ENCODE data around the gene MPC1. TPM values are rescaled to one million over a fixed set of nuclear protein-coding genes. Genes with fewer than 3 reads are reported as not detected.
"Not testable (repeated sequence)": the region's sequence is repeated elsewhere in the genome, so short reads cannot be mapped to it uniquely, and the experiment has no call there.

The MPC1 gene
- total and polyA plus RNA-seq, 11 donors, result 213 to 796 (median 542) TPM

- H3K36me3 ChIP-seq, result no peaks in the 10 kb centered on the region
- peaks cover 0 to 8% (median 0%) of the 10 kb centered on the region in 9 donors for H3K27me3 ChIP-seq
- intact Hi-C loops (cut with DNase I), result no loop called here
- 34 to 55% (median 40%) methylated on average over 3 of the region's 3 CpGs for WGBS, 4 donors
- no peak overlapping the region for H3K4me3 ChIP-seq
- no peak for DNase-seq
- TF ChIP-seq POLR2A (IDR thresholded peaks at IDR 0.05), result no peak
- no peak for TF ChIP-seq CTCF (IDR thresholded peaks at IDR 0.05)
- H3K9me3 ChIP-seq, result no peaks in the 10 kb centered on the region
- no peak for ATAC-seq
- H3K27ac ChIP-seq, result no peak overlapping the region
- H3K4me1 ChIP-seq, result peaks cover 0 to 3% (median 2%) of the 10 kb centered on the region in 12 donors
These were observed 6.4 kb upstream of the MPC1 start for GRCh38 chr6:166389119-166389518.

- Histone ChIP-seq H3K9me3 (no peaks in the 10 kb centered on the region), H3K4me1 (peaks cover 0 to 10% (median 5%) of the 10 kb centered on the region in 12 donors), H3K27me3 (peaks cover 0 to 6% (median 0%) of the 10 kb centered on the region in 9 donors), H3K4me3 (no peak overlapping the region), H3K36me3 (no peaks in the 10 kb centered on the region), H3K27ac (no peak overlapping the region)
- ATAC-seq, result no peak
- 88 to 93% (median 89%) methylated on average over 13 of the region's 13 CpGs for WGBS, 4 donors
- DNase-seq, result no peak
- intact Hi-C loops (cut with DNase I), result no loop called here
- no peak for TF ChIP-seq CTCF (IDR thresholded peaks at IDR 0.05)
- no peak for TF ChIP-seq POLR2A (IDR thresholded peaks at IDR 0.05)
These were observed 5.7 kb upstream of the MPC1 start for GRCh38 chr6:166388290-166389004.

- WGBS, 4 donors, result 81 to 89% (median 86%) methylated on average over 5 of the region's 5 CpGs
- ATAC-seq (no peak), DNase-seq (no peak)
- H3K27ac ChIP-seq, result no peak overlapping the region
- H3K27me3 ChIP-seq, result peaks cover 0 to 6% (median 0%) of the 10 kb centered on the region in 9 donors
- no peaks in the 10 kb centered on the region for H3K9me3 ChIP-seq
- no peaks in the 10 kb centered on the region for H3K36me3 ChIP-seq
- intact Hi-C loops (cut with DNase I), result no loop called here
- TF ChIP-seq POLR2A (IDR thresholded peaks at IDR 0.05) (no peak), CTCF (IDR thresholded peaks at IDR 0.05) (no peak)
- H3K4me1 ChIP-seq, result peaks cover 0 to 10% (median 5%) of the 10 kb centered on the region in 12 donors
- H3K4me3 ChIP-seq, result no peak overlapping the region
These were observed 5.0 kb upstream of the MPC1 start for GRCh38 chr6:166387642-166388289.

- H3K4me1 ChIP-seq, result peaks cover 0 to 10% (median 5%) of the 10 kb centered on the region in 12 donors
- H3K4me3 ChIP-seq; H3K27ac ChIP-seq; H3K27me3 ChIP-seq; H3K9me3 ChIP-seq; intact Hi-C loops (cut with DNase I); DNase-seq; H3K36me3 ChIP-seq; ATAC-seq: not testable (repeated sequence)
- 92 to 95% (median 95%) methylated on average over 9 of the region's 9 CpGs for WGBS, 4 donors
These were observed 4.4 kb upstream of the MPC1 start for GRCh38 chr6:166387098-166387497.

Measured in heart left ventricle (tissue), 16 donors.